VCaP (cell line): ENCODE data around the gene RALBP1.

ENCODE experiments used
- H3K27ac ChIP-seq: fragments of 450-650 bp; 2 replicates; pipeline ENCODE4 v1.5.1; 2017
- TF ChIP-seq, protein P1 (sequence below): fragments of 450-650 bp; conservative IDR thresholded peaks from 2 replicates; pipeline ENCODE4 v1.5.1; 2017; ENCODE audit warnings: mild to moderate bottlenecking, moderate library complexity

Gene RALBP1

DNA sequence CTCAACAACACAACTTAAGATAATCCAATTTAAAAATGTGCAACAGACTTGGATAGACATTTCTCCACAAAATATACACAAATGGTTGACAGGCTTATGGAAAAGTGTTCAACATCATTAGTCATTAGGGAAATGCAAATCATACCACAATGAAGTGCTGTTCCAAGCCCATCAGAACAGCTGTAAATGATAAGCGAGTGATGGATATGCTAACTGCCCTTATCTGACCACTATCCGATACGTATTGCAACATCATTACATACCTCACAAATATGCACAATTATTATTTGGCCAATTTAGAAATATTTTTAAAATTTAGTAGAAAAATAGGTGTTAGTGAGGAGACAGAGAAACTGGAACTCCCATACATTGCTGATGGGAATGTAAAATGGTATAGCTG lies 76.9 kb downstream of the RALBP1 start:
- TF ChIP-seq, protein P1, sequence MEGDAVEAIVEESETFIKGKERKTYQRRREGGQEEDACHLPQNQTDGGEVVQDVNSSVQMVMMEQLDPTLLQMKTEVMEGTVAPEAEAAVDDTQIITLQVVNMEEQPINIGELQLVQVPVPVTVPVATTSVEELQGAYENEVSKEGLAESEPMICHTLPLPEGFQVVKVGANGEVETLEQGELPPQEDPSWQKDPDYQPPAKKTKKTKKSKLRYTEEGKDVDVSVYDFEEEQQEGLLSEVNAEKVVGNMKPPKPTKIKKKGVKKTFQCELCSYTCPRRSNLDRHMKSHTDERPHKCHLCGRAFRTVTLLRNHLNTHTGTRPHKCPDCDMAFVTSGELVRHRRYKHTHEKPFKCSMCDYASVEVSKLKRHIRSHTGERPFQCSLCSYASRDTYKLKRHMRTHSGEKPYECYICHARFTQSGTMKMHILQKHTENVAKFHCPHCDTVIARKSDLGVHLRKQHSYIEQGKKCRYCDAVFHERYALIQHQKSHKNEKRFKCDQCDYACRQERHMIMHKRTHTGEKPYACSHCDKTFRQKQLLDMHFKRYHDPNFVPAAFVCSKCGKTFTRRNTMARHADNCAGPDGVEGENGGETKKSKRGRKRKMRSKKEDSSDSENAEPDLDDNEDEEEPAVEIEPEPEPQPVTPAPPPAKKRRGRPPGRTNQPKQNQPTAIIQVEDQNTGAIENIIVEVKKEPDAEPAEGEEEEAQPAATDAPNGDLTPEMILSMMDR = no peak
- no peak overlapping the region for H3K27ac ChIP-seq

GRCh38 chr18:9552616-9553015 lies 77.3 kb downstream of the RALBP1 start:
- TF ChIP-seq, protein P1 = no peak
- no peak overlapping the region for H3K27ac ChIP-seq

DNA sequence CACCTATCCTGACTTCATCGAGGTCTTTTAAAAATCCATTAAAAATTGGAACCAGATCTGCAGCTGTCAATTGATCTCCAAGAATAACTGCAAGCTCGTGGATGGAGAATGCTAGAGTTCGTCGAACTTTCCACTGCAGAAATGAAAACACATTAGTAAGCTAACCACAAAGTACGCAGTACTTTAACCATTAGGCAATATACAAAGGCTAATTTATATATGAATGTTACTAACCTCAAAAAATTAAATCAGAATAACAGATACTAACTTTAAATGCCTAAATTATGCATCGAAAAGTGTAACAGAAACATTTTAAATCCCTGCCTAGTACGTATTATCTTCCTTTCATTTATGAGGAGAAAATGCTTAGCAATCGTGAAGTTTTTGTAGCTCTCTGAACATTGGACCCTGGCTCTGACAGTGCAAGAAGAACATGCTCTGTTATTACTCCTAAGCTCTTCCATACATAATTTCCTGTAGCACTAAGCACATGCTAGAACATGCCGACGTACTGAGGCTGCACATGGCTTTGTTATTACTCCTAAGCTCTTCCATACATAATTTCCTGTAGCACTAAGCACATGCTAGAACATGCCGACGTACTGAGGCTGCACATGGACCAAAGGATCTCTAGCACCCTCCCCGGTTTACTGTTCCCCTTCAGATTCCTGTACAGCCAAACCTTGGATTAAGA lies 82.1 kb downstream of the RALBP1 start:
- TF ChIP-seq, protein P1 = no peak
- H3K27ac ChIP-seq = no peak overlapping the region

DNA sequence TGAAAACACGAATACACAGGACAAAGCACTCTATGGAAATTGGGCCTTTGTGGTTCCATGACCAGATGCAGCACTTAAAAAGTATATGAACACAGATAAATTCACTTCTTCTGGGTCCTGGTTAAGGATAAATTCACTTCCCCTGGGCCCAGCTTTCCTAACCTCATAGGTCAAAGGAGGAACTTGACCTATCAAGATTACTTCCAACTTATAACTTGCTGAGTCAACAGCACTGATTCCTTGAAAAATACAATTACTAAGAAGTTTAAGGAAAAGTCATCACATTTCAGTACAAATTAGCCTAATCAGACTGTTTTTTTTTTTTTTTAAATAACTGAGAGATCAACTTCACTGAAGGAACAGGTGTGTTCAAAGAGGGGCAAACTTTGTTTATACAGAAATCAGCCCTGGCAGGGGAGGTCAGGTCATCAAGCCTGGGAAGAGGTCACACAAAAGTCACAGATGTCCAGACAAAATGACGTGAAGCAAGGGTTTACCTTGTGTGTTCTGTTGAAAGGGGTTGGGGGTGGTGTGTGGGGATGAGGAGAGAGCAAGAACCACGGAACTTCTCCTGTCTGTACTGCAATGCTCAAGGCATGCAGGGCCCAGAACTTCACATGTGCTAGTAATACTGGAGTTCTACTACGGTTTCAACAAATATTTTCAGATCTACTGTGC lies 83.2 kb downstream of the RALBP1 start:
- no peak overlapping the region for H3K27ac ChIP-seq
- TF ChIP-seq, protein P1 = no peak

DNA sequence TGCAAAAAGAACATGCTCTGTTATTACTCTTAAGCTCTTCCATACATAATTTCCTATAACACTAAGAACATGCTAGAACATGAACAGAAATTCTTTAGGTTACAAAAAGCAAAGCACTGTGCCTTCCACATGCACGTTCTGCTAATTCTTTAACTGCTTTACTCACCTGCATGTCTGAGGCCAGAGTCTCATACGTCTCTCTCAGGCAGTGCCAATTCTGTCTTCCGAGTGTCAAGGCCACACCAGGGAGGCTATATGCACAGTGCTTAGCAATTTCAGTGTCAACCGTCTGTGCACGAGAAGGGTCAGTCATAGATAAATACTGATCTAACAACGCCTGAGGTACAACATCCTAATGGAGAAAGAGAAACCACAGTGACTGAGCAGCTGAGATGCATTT lies 83.9 kb downstream of the RALBP1 start:
- TF ChIP-seq, protein P1 = no peak
- H3K27ac ChIP-seq = no peak overlapping the region

DNA sequence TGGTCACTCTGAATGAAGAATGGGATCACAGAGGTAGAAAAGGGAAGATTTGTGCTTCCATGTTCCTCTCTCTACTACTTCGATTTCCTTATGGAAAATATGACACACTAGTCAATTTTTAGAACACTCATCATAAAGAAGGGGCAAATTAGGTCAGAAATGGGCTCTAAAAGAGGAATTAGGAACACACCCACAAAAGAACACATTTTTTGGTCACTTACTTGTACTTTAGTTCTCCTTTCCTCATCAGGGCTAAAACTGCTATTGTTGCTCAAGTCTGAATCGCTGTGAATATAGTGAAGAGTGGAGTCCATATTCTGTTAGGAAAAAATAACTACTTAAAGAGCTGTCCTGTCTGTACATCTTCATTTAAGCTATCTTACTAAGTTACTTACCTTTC lies 86.4 kb downstream of the RALBP1 start:
- TF ChIP-seq, protein P1 = no peak
- H3K27ac ChIP-seq = no peak overlapping the region

DNA sequence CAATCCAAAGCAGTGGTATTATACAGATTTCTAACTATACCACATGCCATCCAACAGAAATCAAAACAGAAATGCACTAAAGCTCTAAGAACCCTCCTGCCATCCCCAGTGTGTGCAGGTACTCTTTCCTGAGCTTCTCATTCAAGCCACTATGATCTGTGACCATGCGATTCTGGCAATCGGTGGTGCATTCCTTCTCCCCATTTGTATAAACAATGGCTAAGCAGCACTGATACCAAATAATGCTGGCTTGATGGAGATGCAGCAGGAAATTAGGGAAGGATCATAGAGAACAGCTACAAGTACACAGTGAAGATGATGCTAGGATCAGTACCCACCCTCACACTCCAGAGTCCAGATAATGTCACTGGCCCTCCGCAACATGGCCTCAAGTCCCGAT lies 87.3 kb downstream of the RALBP1 start:
- H3K27ac ChIP-seq = no peak overlapping the region
- TF ChIP-seq, protein P1 = no peak
